ENCODE measurements around the gene TJP3.

The TJP3 gene

DNA sequence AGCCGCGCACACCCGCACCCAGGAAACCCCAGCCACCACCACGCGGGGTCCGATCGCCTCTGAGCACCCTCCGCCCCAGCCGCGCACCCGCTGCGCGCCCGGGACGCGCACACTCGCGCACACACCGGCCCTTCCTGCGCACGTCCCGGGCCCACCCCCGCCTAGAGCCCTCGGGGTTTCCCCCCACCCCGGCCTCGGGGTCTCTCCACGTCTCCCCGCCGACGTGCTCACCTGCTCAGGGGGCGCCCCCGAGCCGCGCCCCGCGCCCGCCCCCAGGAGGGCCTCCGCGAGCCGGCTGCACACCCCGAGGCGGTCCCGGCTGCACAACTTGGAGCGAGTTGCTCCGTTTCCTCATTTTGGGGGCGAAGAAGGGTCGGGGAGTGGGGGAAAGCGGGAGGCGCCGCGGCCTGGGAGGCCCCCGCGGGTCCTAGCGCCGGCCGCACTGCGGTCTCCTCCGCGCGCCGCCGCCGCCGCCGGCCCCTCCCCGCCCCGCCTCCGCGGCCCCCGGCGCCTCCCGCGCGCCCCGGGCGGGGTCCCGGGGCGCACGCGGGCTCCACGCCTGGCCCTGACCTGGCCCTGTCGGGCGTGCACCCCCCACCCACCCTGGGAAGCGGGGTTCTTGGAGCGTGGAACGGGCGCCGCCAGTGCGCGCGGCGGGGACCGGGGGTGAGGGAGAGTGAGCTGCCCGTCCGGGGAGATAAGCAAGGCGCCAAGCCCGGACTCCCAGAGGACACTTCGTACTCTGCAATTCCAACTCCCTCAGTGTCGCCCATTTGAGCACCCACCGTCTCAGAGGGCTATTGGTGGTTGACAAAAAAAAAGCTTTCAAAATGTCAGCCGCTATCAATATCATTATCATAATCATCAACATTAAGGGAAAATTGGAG is 78.0 kb downstream of the TJP3 start, which contains the start of gene MATK:
MATK (minus strand) TSS at position 444 of the 887 bp plus-strand sequence. CDS start 1,246 bp downstream, outside the sequence.
- peak; percentile 31 for DNase-seq

DNA sequence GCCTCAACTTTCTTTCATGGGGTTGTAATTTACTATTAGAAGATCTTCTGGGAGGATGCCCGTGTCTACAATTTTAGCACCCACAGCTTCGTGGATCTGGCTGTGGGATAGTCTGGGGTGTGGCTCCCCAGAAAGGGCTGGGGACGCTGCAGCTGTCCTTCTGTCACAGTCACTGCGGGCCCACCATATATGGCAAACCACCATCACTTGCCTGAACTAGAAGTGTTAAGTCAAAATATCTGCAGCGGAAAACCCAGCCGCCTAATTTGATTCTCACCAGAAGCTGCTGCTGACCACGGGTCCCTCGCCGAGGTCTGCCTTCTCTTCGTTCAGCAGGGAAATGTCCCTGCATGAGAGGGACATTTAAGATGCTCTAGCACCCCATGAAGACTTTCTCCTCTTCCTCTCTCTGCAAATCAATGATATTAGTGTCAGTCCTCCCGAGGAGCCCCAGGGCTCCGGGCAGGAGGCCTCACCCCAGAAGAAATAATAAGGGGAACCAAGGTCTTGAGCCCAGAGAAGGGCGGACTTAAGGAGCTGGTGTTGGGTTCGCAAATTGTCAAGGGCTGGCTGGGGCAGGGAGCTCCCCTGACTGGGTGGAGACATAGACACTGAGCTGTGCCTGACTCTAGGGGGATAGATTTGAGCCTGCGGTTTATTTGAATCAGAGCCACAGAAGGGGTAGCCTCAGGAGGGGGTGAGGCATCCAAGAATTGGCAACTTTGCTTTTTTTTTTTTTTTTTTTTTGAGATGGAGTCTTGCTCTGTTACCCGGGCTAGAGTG is 81.0 kb downstream of the TJP3 start:
- no peak for DNase-seq

DNA sequence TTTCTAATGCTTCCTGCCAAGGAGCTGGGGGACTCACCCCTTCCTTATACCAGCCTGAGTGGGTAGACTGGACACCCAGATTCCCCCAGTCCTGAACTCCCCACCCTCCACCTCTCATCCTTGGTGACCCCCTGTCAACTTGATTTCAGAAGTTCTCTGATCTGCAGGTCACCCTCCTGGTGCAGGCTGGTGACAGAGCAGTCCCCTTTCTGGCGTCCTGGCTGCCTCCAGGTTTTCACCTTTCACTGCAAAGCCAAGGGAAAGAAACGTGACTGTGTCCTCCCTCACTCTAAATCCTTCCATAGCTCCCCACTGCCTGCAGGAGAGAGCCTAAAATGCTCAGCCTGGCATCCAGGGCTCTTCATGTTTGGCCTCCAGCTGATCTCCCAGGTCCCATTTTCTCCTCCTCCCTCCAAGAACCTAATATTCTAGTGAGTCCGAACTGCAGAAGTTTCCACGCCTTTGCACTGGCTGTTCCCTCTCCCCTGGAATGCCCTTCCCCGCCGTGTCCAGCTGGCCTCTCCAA is 82.1 kb downstream of the TJP3 start:
- DNase-seq = no peak

DNA sequence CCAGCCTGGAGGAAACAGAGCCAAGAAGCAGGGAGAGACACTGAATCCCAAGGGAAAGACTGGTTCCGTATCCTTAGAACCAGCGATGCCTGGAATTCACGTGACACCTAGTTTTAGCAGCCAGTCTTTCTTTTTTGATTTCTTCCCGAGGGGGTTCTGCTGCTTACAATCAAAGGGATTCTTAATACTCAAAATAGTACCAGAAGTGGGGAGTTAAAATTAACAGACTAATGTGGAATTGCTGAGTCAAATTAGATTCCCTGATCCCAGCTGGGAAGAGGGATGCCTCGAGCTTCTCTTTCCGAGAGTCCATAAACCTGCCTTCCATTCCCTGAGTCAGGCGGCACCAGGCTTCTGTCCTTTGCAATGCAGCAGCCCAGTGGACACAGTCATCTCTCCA is 82.8 kb downstream of the TJP3 start:
- no peak for DNase-seq

DNA sequence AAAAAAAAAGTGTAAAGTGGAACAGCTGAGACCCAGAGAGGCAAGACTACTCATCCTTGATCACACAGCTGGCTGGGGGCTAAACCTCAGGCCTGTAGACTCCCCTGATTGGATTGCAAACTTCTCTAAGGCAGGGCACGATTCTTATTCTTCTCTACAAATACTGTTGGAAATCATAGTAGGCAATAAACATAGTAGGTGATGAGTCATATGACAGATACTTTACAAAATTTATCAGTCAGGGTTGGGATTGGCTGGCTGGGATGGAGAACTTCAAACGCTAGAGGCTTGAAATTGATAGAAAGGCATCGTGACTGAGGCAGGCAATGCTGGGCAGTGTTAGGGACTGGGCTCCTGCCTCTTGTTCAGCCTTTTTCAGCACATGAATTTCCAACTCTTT is 83.9 kb downstream of the TJP3 start:
- DNase-seq = no peak

DNA sequence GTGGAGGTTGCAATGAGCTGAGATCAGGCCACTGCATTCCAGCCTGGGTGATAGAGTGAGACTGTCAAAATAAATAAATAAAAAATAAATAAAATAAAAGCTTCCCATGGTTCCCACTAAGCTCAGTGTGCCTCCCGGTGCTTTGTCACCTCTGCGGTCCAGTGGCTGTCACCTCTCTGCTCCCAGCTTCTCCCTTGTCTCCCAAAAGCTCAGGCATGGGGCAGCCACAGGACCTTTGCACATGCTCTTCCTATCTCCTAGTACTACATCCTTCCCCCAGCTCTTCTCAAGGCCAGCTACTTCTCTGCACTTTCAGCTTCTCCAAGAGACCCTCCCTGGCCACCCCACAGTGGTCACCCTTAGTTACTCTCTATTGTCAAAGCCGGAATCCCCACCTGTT is 85.6 kb downstream of the TJP3 start:
- no peak for DNase-seq

DNA sequence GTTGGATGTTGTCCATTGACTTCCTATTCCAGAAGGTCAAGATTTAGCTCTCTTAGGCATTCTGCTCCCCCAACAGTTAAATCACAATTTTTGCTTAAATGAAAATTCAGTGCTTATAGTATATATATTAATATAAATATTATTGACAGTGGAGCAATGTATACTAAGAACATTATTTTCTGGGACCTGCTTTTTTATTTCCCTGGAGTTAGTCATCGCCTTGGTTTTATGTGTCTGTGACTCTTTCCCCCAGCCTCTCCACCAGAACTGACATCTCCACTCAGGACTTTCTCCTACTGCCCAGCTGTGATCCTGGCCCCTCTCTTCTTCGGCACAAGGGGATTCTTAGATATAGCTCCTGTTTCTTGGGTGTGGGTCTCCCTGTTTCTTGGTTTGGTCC is 88.2 kb downstream of the TJP3 start:
- no peak for DNase-seq

DNA sequence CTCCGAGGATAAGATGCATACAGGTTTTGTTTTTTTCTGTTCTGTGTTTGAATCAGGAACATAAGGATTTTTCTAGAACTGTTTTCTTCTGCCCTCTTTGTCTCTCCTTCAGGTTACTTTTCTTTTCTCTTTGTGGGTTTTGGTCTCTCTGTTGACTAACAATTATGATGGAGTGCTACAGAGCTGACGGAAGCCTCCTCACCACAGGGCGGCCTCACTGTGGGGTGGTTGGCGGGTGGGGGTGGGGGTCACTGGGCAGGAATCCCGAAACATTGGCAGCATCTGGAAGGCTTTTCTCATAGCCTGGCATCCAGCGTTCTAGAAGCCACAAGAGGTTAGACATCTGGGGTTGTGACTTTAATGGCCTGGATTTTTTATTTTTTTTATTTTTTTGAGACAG is 90.0 kb downstream of the TJP3 start:
- DNase-seq = no peak

Data from eye (tissue), 1 donor.